IPS-11a (cell line): ENCODE results near the gene SLC26A4.
A peak's percentile ranks its signal among the peaks of the same experiment; 100 is the strongest.

Experiments
- H3K4me3 ChIP-seq: one replicate; pipeline ENCODE4 v1.5.1; 2013; ENCODE audit warnings: low read depth, low read length, control low read depth

Gene SLC26A4

GRCh38 chr7:107743567-107744344, 83.1 kb downstream of the SLC26A4 start, which contains the start of gene CBLL1:
TSS of gene CBLL1 (plus strand) at chr7:107744142. CDS start at chr7:107744164, 22 bp downstream.
- peak within 1 kb of the TSS; percentile 88 for H3K4me3 ChIP-seq

GRCh38 chr7:107744345-107744750, 83.7 kb downstream of the SLC26A4 start:
- H3K4me3 ChIP-seq, result peak overlapping the region; percentile 88

GRCh38 chr7:107746006-107746405, 85.4 kb downstream of the SLC26A4 start:
- H3K4me3 ChIP-seq, result no peak overlapping the region

GRCh38 chr7:107751113-107751512, 90.5 kb downstream of the SLC26A4 start:
- no peak overlapping the region for H3K4me3 ChIP-seq

GRCh38 chr7:107754642-107755041, 94.0 kb downstream of the SLC26A4 start:
- H3K4me3 ChIP-seq, result no peak overlapping the region

GRCh38 chr7:107758667-107759066, 98.0 kb downstream of the SLC26A4 start:
- no peak overlapping the region for H3K4me3 ChIP-seq

GRCh38 chr7:107767391-107767790, 106.8 kb downstream of the SLC26A4 start:
- H3K4me3 ChIP-seq, result no peak overlapping the region
